Adipose tissue (tissue), 3 donors: ENCODE results near the gene COL6A1. TPM values are rescaled to one million over a fixed set of nuclear protein-coding genes. Genes with fewer than 3 reads are reported as not detected.
"Not testable (repeated sequence)": the region's sequence is repeated elsewhere in the genome, so short reads cannot be mapped to it uniquely, and the experiment has no call there.

Experiments
- H3K27ac ChIP-seq: one replicate; pipeline ENCODE4 v1.5.1; 2013; ENCODE audit warnings: low read depth, low read length
- WGBS, 3 donors: extraction: QIAGEN DNeasy Blood & Tissue Kit; methylation state at CpG; one replicate each; pipeline ENCODE4 v1.1.7; 2013; 5-methylcytosine and 5-hydroxymethylcytosine counted together
- polyA plus RNA-seq, 3 donors: library from polyadenylated mRNA; stranded (reverse); fragments of 200-250 nt; gene quantifications; one replicate each; pipeline ENCODE4 v1.2.3, GENCODE V29; 2013
- donor health status: healthy with polysubstance abuse.
- donor health status: Bipolar disorder and iron deficiency.
- donor health status: healthy.

COL6A1 gene
- polyA plus RNA-seq, 3 donors, result 74.2 to 471 (median 345) TPM

GRCh38 chr21:45944601-45945000, 37.0 kb upstream of the COL6A1 start:
- no peak overlapping the region for H3K27ac ChIP-seq
- WGBS, 3 donors, result 76 to 88% (median 81%) methylated on average over 14 of the region's 14 CpGs

- no peak overlapping the region for H3K27ac ChIP-seq
- 79 to 89% (median 87%) methylated on average over 24 of the region's 24 CpGs for WGBS, 3 donors
Measured at GRCh38 chr21:45945066-45945867, 36.3 kb upstream of the COL6A1 start.

GRCh38 chr21:45945868-45946210, 35.7 kb upstream of the COL6A1 start:
- WGBS, 3 donors, result 76 to 91% (median 85%) methylated on average over 12 of the region's 12 CpGs
- H3K27ac ChIP-seq, result no peak overlapping the region

- 88 to 94% (median 91%) methylated on average over 16 of the region's 16 CpGs for WGBS, 3 donors
- no peak overlapping the region for H3K27ac ChIP-seq
Measured at GRCh38 chr21:45947296-45947695, 34.3 kb upstream of the COL6A1 start.

GRCh38 chr21:45947716-45948255, 33.8 kb upstream of the COL6A1 start:
- 87 to 95% (median 94%) methylated on average over 16 of the region's 16 CpGs for WGBS, 3 donors
- H3K27ac ChIP-seq, result no peak overlapping the region

GRCh38 chr21:45948576-45949141, 32.9 kb upstream of the COL6A1 start:
- WGBS, 3 donors, result 50 to 69% (median 66%) methylated on average over 29 of the region's 29 CpGs
- no peak overlapping the region for H3K27ac ChIP-seq

- no peak overlapping the region for H3K27ac ChIP-seq
- 73 to 76% (median 74%) methylated on average over 34 to 35 of the region's 35 CpGs for WGBS, 3 donors
Measured at GRCh38 chr21:45949928-45950739, 31.4 kb upstream of the COL6A1 start.

GRCh38 chr21:45950740-45951515, 30.6 kb upstream of the COL6A1 start:
- WGBS, 3 donors, result 32 to 45% (median 44%) methylated on average over 20 to 21 of the region's 21 CpGs
- no peak overlapping the region for H3K27ac ChIP-seq

- 55 to 88% (median 85%) methylated on average over 15 of the region's 15 CpGs for WGBS, 3 donors
- no peak overlapping the region for H3K27ac ChIP-seq
Measured at GRCh38 chr21:45951676-45952075, 29.9 kb upstream of the COL6A1 start.

- not testable (repeated sequence) for H3K27ac ChIP-seq
- WGBS, 3 donors, result 80 to 85% (median 83%) methylated on average over 9 to 10 of the region's 10 CpGs
Measured at GRCh38 chr21:45952527-45952926, 29.0 kb upstream of the COL6A1 start.

- no peak overlapping the region for H3K27ac ChIP-seq
- whole genome bisulfite sequencing, 3 donors, result 61 to 64% (median 64%) methylated on average over 11 of the region's 11 CpGs
Measured at GRCh38 chr21:45952974-45953373, 28.6 kb upstream of the COL6A1 start.

GRCh38 chr21:45954261-45954660, 27.3 kb upstream of the COL6A1 start:
- no peak overlapping the region for H3K27ac ChIP-seq
- 31 to 48% (median 46%) methylated on average over 12 of the region's 12 CpGs for WGBS, 3 donors

GRCh38 chr21:45954921-45955320, 26.6 kb upstream of the COL6A1 start:
- 87 to 95% (median 92%) methylated on average over 6 of the region's 6 CpGs for WGBS, 3 donors
- H3K27ac ChIP-seq, result no peak overlapping the region

- no peak overlapping the region for H3K27ac ChIP-seq
- WGBS, 3 donors, result 73 to 79% (median 77%) methylated on average over 4 of the region's 4 CpGs
Measured at GRCh38 chr21:45957551-45957950, 24.0 kb upstream of the COL6A1 start.

- 22 to 49% (median 28%) methylated on average over 7 of the region's 7 CpGs for WGBS, 3 donors
- no peak overlapping the region for H3K27ac ChIP-seq
Measured at GRCh38 chr21:45957981-45958600, 23.5 kb upstream of the COL6A1 start.

- H3K27ac ChIP-seq, result no peak overlapping the region
- 64 to 75% (median 73%) methylated on average over 5 of the region's 5 CpGs for WGBS, 3 donors
Measured at GRCh38 chr21:45959182-45959581, 22.4 kb upstream of the COL6A1 start.

- no peak overlapping the region for H3K27ac ChIP-seq
- 70 to 86% (median 83%) methylated on average over 11 of the region's 11 CpGs for WGBS, 3 donors
Measured at GRCh38 chr21:45959779-45960390, 21.7 kb upstream of the COL6A1 start.
